Amniotic stem cell (primary cell): ENCODE results near the gene RERE.
A peak's percentile ranks its signal among the peaks of the same experiment; 100 is the strongest.

ENCODE experiments used
- DNase-seq: peaks from one replicate; lab custom pipeline; 2025; lab: John Stamatoyannopoulos, UW

Gene RERE

GRCh38 chr1:8570465-8570864, 247.0 kb downstream of the RERE start:
- DNase-seq: no peak

GRCh38 chr1:8569242-8569641, 248.2 kb downstream of the RERE start:
- no peak for DNase-seq

- no peak for DNase-seq
Observed at GRCh38 chr1:8568837-8569236, 248.6 kb downstream of the RERE start.

GRCh38 chr1:8567146-8567545, 250.3 kb downstream of the RERE start:
- DNase-seq: no peak

GRCh38 chr1:8565802-8566201, 251.6 kb downstream of the RERE start:
- DNase-seq: no peak

GRCh38 chr1:8563944-8564537, 253.4 kb downstream of the RERE start:
- DNase-seq: no peak

GRCh38 chr1:8562881-8563865, 254.3 kb downstream of the RERE start:
- no peak for DNase-seq

- no peak for DNase-seq
Observed at GRCh38 chr1:8562222-8562621, 255.2 kb downstream of the RERE start.

- DNase-seq: peak; percentile 16
Observed at GRCh38 chr1:8560611-8561544, 256.6 kb downstream of the RERE start.

- no peak for DNase-seq
Observed at GRCh38 chr1:8560035-8560434, 257.4 kb downstream of the RERE start.

GRCh38 chr1:8555582-8555981, 261.9 kb downstream of the RERE start:
- no peak for DNase-seq

- no peak for DNase-seq
Observed at GRCh38 chr1:8554956-8555534, 262.4 kb downstream of the RERE start.

GRCh38 chr1:8552820-8553397, 264.5 kb downstream of the RERE start:
- no peak for DNase-seq

GRCh38 chr1:8551613-8552489, 265.6 kb downstream of the RERE start:
- no peak for DNase-seq

GRCh38 chr1:8551057-8551456, 266.4 kb downstream of the RERE start:
- peak; percentile 26 for DNase-seq

GRCh38 chr1:8547791-8548190, 269.6 kb downstream of the RERE start:
- DNase-seq: no peak

GRCh38 chr1:8545078-8545477, 272.4 kb downstream of the RERE start:
- DNase-seq: no peak

GRCh38 chr1:8544644-8545043, 272.8 kb downstream of the RERE start:
- no peak for DNase-seq

- no peak for DNase-seq
Observed at GRCh38 chr1:8543965-8544364, 273.5 kb downstream of the RERE start.

- no peak for DNase-seq
Observed at GRCh38 chr1:8541961-8542521, 275.4 kb downstream of the RERE start.
